GM04503 (cell line): ENCODE results near the gene DHX58.

ENCODE experiments used
- DNase-seq: peaks from one replicate; pipeline ENCODE4 v3.0.0-alpha.2; 2012; ENCODE audit warnings: low read depth

DHX58 gene

GRCh38 chr17:42087042-42087701, 25.3 kb downstream of the DHX58 start:
- no peak for DNase-seq

- DNase-seq, result no peak
Observed at GRCh38 chr17:42081516-42082129, 30.9 kb downstream of the DHX58 start.

GRCh38 chr17:42079541-42079940, 33.0 kb downstream of the DHX58 start:
- DNase-seq, result no peak

GRCh38 chr17:42078396-42079043, 34.0 kb downstream of the DHX58 start:
- DNase-seq, result no peak

- DNase-seq, result no peak
Observed at GRCh38 chr17:42077755-42078154, 34.8 kb downstream of the DHX58 start.

GRCh38 chr17:42076797-42077559, 35.5 kb downstream of the DHX58 start:
- no peak for DNase-seq

- DNase-seq, result no peak
Observed at GRCh38 chr17:42075789-42076188, 36.7 kb downstream of the DHX58 start.

GRCh38 chr17:42072323-42073187, 40.0 kb downstream of the DHX58 start:
- DNase-seq, result no peak

- DNase-seq, result no peak
Observed at GRCh38 chr17:42071810-42072209, 40.7 kb downstream of the DHX58 start.

- no peak for DNase-seq
Observed at GRCh38 chr17:42068979-42069378, 43.5 kb downstream of the DHX58 start.

- peak; percentile 1 for DNase-seq
Observed at GRCh38 chr17:42067371-42068091, 45.0 kb downstream of the DHX58 start.

- DNase-seq, result no peak
Observed at GRCh38 chr17:42065201-42065600, 47.3 kb downstream of the DHX58 start.

GRCh38 chr17:42062681-42063080, 49.8 kb downstream of the DHX58 start:
- no peak for DNase-seq

GRCh38 chr17:42061646-42062487, 50.6 kb downstream of the DHX58 start:
- DNase-seq, result no peak

GRCh38 chr17:42060231-42060630, 52.3 kb downstream of the DHX58 start:
- no peak for DNase-seq

GRCh38 chr17:42059815-42060214, 52.7 kb downstream of the DHX58 start:
- DNase-seq, result no peak

- DNase-seq, result no peak
Observed at GRCh38 chr17:42058063-42058462, 54.5 kb downstream of the DHX58 start.

- no peak for DNase-seq
Observed at GRCh38 chr17:42056635-42057034, 55.9 kb downstream of the DHX58 start.

GRCh38 chr17:42055496-42055895, 57.0 kb downstream of the DHX58 start:
- no peak for DNase-seq

- no peak for DNase-seq
Observed at GRCh38 chr17:42055027-42055426, 57.5 kb downstream of the DHX58 start.
